AG04449 (cell line): Measurements from ENCODE around the gene RNF34.
"Not testable (repeated sequence)": the region's sequence is repeated elsewhere in the genome, so short reads cannot be mapped to it uniquely, and the experiment has no call there.

Experiments
- CTCF ChIA-PET: fragments of 350-600 bp; formaldehyde crosslinking; extraction: SDS; loops from one replicate; lab custom pipeline; 2021; ENCODE audit warnings: antibody characterized with exemption; lab: Yijun Ruan, JAX
- POLR2A ChIA-PET: fragments of 400-600, 350-600 bp; formaldehyde crosslinking; extraction: SDS; loops from one replicate; lab custom pipeline; 2020; ENCODE audit warnings: antibody characterized with exemption, inconsistent platforms; lab: Yijun Ruan, JAX
- DNase-seq: peaks from one replicate; pipeline ENCODE4 v3.0.0-alpha.2; 2010; ENCODE audit warnings: low read depth, low spot score
- H3K4me3 ChIP-seq: 2 replicates; pipeline ENCODE4 v1.5.1; 2011; ENCODE audit warnings: low read depth, mild to moderate bottlenecking, control low read depth, low read length
- CTCF ChIP-seq: IDR thresholded peaks from one replicate; pipeline ENCODE4 v1.5.1; 2011; ENCODE audit warnings: mild to moderate bottlenecking, moderate library complexity, low read length, control low read depth, inconsistent platforms; ENCODE audit not compliant: insufficient read depth; ENCODE audit errors: missing control alignments

Gene RNF34

GRCh38 chr12:121373755-121374154 lies 26.2 kb upstream of the RNF34 start:
- no peak for DNase-seq
- no peak overlapping the region for H3K4me3 ChIP-seq
- ChIA-PET POLR2A (no interaction called here), CTCF (no interaction called here)
- no peak for TF ChIP-seq CTCF

- CTCF ChIA-PET, POLR2A ChIA-PET, DNase-seq, H3K4me3 ChIP-seq: not testable (repeated sequence)
Measured at GRCh38 chr12:121374336-121374735, 25.6 kb upstream of the RNF34 start.

- POLR2A ChIA-PET, DNase-seq, CTCF ChIA-PET, H3K4me3 ChIP-seq: not testable (repeated sequence)
Measured at GRCh38 chr12:121374945-121375584, 24.9 kb upstream of the RNF34 start.

DNA sequence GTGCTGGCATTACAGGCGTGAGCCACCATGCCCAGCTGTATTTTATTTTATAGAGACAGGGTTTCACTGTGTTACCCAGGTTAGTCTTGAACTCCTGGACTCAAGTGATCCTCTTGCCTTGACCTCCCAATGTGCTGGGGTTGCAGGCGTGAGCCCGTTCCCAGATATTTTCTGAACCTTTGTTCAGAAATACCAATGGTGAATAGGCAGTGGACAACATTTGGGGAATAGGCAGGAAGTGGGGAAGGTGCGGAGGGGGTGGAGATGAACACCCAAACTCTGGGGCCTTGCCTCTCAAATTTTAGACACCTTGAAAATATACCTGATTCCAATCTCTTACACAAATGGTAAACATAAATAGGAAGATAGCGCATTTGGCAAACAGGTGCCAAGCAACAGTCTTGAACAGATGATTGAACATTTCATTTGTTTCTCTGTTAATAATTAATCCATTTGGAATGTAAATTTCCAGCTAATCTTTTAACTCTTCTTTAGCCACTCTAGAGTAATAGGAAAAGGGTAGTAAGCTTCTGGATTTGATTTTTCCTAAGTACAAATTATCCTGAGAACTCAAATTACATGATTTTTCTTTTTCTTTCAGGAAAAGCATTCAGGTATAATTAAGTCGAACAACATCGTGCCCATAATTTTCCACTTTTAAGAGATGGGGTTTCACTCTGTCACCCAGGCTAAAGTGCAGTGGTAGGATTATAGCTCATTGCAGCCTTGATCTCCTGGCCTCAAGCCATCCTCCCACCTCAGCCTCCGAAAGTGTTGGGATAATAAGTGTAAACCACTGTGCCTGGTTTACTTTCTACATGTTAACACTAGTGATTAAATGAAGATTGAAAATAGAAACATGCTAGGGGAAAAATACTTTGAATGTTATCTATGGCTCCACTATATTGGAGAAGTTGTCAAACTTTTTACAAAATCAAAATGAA lies 22.9 kb upstream of the RNF34 start:
- no peak for TF ChIP-seq CTCF
- no peak overlapping the region for H3K4me3 ChIP-seq
- POLR2A ChIA-PET, result interaction anchor here (0.8 kb wide), 1 partner anchor 24 kb away, joined by 3 read pairs; no protein-coding TSS in a partner anchor

DNA sequence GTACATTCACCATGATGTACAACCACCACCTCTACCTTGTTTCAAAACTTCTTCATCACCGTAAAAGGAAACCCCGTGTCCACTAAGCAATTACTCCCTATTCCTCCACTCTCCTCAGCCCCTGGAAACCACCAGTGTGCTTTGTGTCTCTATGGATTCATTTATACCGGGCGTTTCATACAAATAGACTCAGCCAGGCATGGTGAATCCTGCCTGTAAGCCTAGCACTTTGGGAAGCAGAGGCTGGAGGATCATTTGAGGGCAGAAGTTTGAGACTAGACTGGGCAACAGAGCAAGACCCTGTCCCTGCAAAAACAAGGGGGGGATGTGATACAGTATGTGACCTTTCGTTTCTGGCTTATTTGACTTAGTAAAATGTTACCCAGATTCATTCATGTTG lies 21.2 kb upstream of the RNF34 start:
- no peak for TF ChIP-seq CTCF
- ChIA-PET CTCF (no interaction called here), POLR2A (no interaction called here)

More for the DNA sequence above, 22.9 kb upstream of the RNF34 start:
- no peak for DNase-seq
- CTCF ChIA-PET, result interaction anchor here (1.1 to 1.3 kb wide), 2 partner anchors 42 to 66 kb away, joined by 3 to 4 read pairs; no protein-coding TSS in a partner anchor

GRCh38 chr12:121379945-121380344 lies 20.0 kb upstream of the RNF34 start:
- ChIA-PET CTCF (no interaction called here), POLR2A (no interaction called here)
- H3K4me3 ChIP-seq, result no peak overlapping the region
- TF ChIP-seq CTCF, result no peak
- no peak for DNase-seq

More for the DNA sequence above, 21.2 kb upstream of the RNF34 start:
- no peak overlapping the region for H3K4me3 ChIP-seq
- no peak for DNase-seq

- no peak for TF ChIP-seq CTCF
- POLR2A ChIA-PET, result interaction anchor here (1.1 kb wide), 1 partner anchor 31 kb away, joined by 3 read pairs; the partner anchor contains the start of gene ANAPC5
- no peak overlapping the region for H3K4me3 ChIP-seq
- DNase-seq, result no peak
- CTCF ChIA-PET, result interaction anchor here (1.1 to 1.4 kb wide), 2 partner anchors 48 to 59 kb away, joined by 4 to 5 read pairs; no protein-coding TSS in a partner anchor
Measured at GRCh38 chr12:121383601-121384021, 16.3 kb upstream of the RNF34 start.

GRCh38 chr12:121384891-121385290 lies 15.0 kb upstream of the RNF34 start:
- H3K4me3 ChIP-seq, DNase-seq: not testable (repeated sequence)
- CTCF ChIA-PET, result interaction anchor here (0.7 to 1.4 kb wide), 3 partner anchors 50 to 735 kb away, joined by 3 to 5 read pairs (median 4); no protein-coding TSS in a partner anchor
- POLR2A ChIA-PET, result interaction anchor here (1.1 kb wide), 1 partner anchor 32 kb away, joined by 3 read pairs; the partner anchor contains the start of gene ANAPC5
